ENCODE data around the gene ASAP2.

The ASAP2 gene

GRCh38 chr2:9294764-9295163 lies 88.2 kb downstream of the ASAP2 start:
- in situ Hi-C loops (cut with MboI; ENCODE audit: low pct_unique_long_range_greater_than_20kb, low sequenced_read_pairs, unreplicated experiment), result no loop called here
- DNase-seq (ENCODE audit: low spot score), result no peak
- TF ChIP-seq CTCF (IDR thresholded peaks at IDR 0.05; ENCODE audit: extremely low read depth, insufficient read depth, missing control alignments), result no peak

GRCh38 chr2:9296559-9296958 lies 89.9 kb downstream of the ASAP2 start:
- in situ Hi-C loops (cut with MboI; ENCODE audit: low pct_unique_long_range_greater_than_20kb, low sequenced_read_pairs, unreplicated experiment), result no loop called here
- DNase-seq (ENCODE audit: low spot score), result no peak
- TF ChIP-seq CTCF (IDR thresholded peaks at IDR 0.05; ENCODE audit: extremely low read depth, insufficient read depth, missing control alignments), result no peak

DNA sequence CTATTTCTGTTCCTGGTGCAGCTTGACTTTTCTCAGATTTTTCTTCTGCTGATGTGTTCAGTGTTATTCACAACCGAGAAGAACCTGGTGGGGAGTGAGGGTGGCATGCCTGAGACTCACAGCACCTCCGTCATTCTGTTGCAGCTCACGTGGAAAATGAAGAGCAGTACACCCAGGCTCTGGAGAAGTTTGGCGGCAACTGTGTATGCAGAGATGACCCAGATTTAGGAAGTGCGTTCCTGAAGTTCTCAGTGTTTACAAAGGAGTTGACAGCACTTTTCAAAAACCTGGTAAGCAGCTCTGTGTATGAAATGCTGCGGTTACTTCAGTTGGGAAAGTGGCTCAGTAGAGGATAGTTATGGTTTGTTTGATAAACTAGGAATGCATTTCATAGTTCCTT lies 90.5 kb downstream of the ASAP2 start:
- TF ChIP-seq CTCF (IDR thresholded peaks at IDR 0.05; ENCODE audit: extremely low read depth, insufficient read depth, missing control alignments), result no peak
- no peak for DNase-seq (ENCODE audit: low spot score)
- in situ Hi-C loops (cut with MboI; ENCODE audit: low pct_unique_long_range_greater_than_20kb, low sequenced_read_pairs, unreplicated experiment), result no loop called here

GRCh38 chr2:9297807-9298206 lies 91.2 kb downstream of the ASAP2 start:
- no peak for DNase-seq (ENCODE audit: low spot score)
- TF ChIP-seq CTCF (IDR thresholded peaks at IDR 0.05; ENCODE audit: extremely low read depth, insufficient read depth, missing control alignments), result no peak
- in situ Hi-C loops (cut with MboI; ENCODE audit: low pct_unique_long_range_greater_than_20kb, low sequenced_read_pairs, unreplicated experiment), result no loop called here

- in situ Hi-C loops (cut with MboI; ENCODE audit: low pct_unique_long_range_greater_than_20kb, low sequenced_read_pairs, unreplicated experiment), result no loop called here
- TF ChIP-seq CTCF (IDR thresholded peaks at IDR 0.05; ENCODE audit: extremely low read depth, insufficient read depth, missing control alignments), result no peak
- no peak for DNase-seq (ENCODE audit: low spot score)
Measured at GRCh38 chr2:9298583-9298982, 92.0 kb downstream of the ASAP2 start.

DNA sequence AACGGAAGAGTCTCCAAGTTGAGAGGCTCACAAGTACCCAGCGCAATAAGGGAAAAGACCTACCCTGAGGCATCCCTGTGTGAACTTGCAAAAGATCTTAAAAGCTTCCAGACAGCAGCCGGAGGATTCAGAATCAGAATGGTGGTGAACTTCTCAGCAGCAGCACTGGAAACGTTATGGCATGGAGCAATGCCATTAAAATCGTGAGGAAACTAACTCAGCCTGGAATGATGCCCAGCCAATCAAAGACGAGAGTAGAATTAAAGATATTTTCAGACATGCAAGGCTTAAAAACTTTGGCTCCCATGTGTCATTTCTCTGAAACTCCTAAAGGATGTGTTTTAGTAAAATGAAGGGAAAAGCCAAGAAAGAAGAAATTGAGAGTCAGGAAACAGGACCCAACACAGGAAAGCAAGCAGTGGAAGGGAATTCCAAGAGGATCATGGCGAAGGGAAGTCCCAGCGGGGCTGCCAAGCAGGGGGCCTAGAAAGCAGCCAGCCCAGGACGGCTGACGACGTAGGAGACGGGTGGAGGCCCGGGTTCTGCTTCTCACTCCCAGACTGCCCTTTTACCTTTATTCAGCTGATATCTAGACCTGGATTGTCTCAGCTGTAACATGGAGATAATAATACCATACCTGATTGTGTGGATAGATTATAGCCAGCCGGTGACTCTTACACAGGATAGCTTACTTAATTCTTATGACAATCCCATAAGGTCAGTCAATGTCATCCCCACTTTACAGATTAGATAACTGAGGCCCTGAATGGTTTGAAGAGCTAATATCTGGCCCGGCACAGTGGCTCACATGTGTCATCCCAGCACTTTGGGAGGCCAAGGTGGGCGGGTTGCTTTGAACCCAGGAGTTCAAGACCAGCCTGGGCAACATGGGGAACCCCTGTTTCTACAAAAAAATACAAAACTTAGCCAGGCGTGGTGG lies 92.8 kb downstream of the ASAP2 start:
- in situ Hi-C loops (cut with MboI; ENCODE audit: low pct_unique_long_range_greater_than_20kb, low sequenced_read_pairs, unreplicated experiment), result no loop called here
- TF ChIP-seq CTCF (IDR thresholded peaks at IDR 0.05; ENCODE audit: extremely low read depth, insufficient read depth, missing control alignments), result no peak
- no peak for DNase-seq (ENCODE audit: low spot score)

Data from GM13977 (cell line).